Anterior cingulate cortex (tissue), 58 donors: ENCODE data around the gene HADH.
"Not testable (repeated sequence)": the region's sequence is repeated elsewhere in the genome, so short reads cannot be mapped to it uniquely, and the experiment has no call there.

Experiments used
- DNase-seq, 58 donors: peaks; one replicate each; lab custom pipeline; 2025; lab: John Stamatoyannopoulos, UW

Gene HADH

GRCh38 chr4:108029016-108029720, 39.5 kb downstream of the HADH start:
- peak in 1 of 58 donors; percentile 7 for DNase-seq

GRCh38 chr4:108029731-108030130, 40.0 kb downstream of the HADH start:
- no peak for DNase-seq

- DNase-seq = peak in 23 of 58 donors; percentile 2 to 44 (median 14)
Observed at GRCh38 chr4:108030332-108030731, 40.6 kb downstream of the HADH start.

- DNase-seq = no peak
Observed at GRCh38 chr4:108031427-108032083, 41.9 kb downstream of the HADH start.

- no peak for DNase-seq
Observed at GRCh38 chr4:108033348-108033747, 43.7 kb downstream of the HADH start.

- DNase-seq = no peak
Observed at GRCh38 chr4:108034565-108034964, 44.9 kb downstream of the HADH start.

GRCh38 chr4:108035691-108036090, 46.0 kb downstream of the HADH start:
- DNase-seq = no peak

GRCh38 chr4:108036213-108036612, 46.5 kb downstream of the HADH start:
- DNase-seq = no peak

- no peak for DNase-seq
Observed at GRCh38 chr4:108037884-108038283, 48.2 kb downstream of the HADH start.

GRCh38 chr4:108042927-108043326, 53.2 kb downstream of the HADH start:
- no peak for DNase-seq

GRCh38 chr4:108043526-108043925, 53.8 kb downstream of the HADH start:
- DNase-seq = no peak

GRCh38 chr4:108044951-108045686, 55.4 kb downstream of the HADH start:
- DNase-seq = no peak

- peak in 15 of 58 donors; percentile 4 to 50 (median 9) for DNase-seq
Observed at GRCh38 chr4:108045687-108046024, 56.0 kb downstream of the HADH start.

- peak in 1 of 58 donors; percentile 23 for DNase-seq
Observed at GRCh38 chr4:108047199-108047598, 57.5 kb downstream of the HADH start.

- DNase-seq = no peak
Observed at GRCh38 chr4:108048157-108048556, 58.5 kb downstream of the HADH start.

- no peak for DNase-seq
Observed at GRCh38 chr4:108048997-108049396, 59.3 kb downstream of the HADH start.

GRCh38 chr4:108049406-108049805, 59.7 kb downstream of the HADH start:
- DNase-seq = no peak

- not testable (repeated sequence) for DNase-seq
Observed at GRCh38 chr4:108050166-108051111, 60.8 kb downstream of the HADH start.

- DNase-seq = no peak
Observed at GRCh38 chr4:108051343-108051742, 61.7 kb downstream of the HADH start.

- DNase-seq = no peak
Observed at GRCh38 chr4:108052558-108053120, 63.0 kb downstream of the HADH start.
